GM23248 (cell line): ENCODE data around the gene SMC5. TPM values are rescaled to one million over a fixed set of nuclear protein-coding genes. Genes with fewer than 3 reads are reported as not detected.
"Not testable (repeated sequence)": the region's sequence is repeated elsewhere in the genome, so short reads cannot be mapped to it uniquely, and the experiment has no call there.

Experiments used
- DNase-seq: peaks from one replicate; pipeline ENCODE4 v3.0.0-alpha.2; 2015
- H2AFZ ChIP-seq: fragments of 200-600 bp; sonication (generic); 2 replicates; pipeline ENCODE4 v1.6.1; 2016; ENCODE audit warnings: antibody characterized with exemption
- H3F3A ChIP-seq: fragments of 200-600 bp; sonication (generic); 2 replicates; pipeline ENCODE4 v1.6.1; 2016; ENCODE audit warnings: mild to moderate bottlenecking, antibody characterized with exemption, mixed run types; ENCODE audit not compliant: insufficient read depth
- H3K27ac ChIP-seq: fragments of 200-600 bp; sonication (generic); 2 replicates; pipeline ENCODE4 v1.5.1; 2016; ENCODE audit warnings: mild to moderate bottlenecking
- H3K27me3 ChIP-seq: fragments of 200-600 bp; sonication (generic); replicated peaks from 2 replicates; pipeline ENCODE4 v1.6.1; 2016; ENCODE audit warnings: mild to moderate bottlenecking; ENCODE audit not compliant: insufficient read depth
- H3K36me3 ChIP-seq: fragments of 200-600 bp; sonication (generic); 2 replicates; pipeline ENCODE4 v1.6.1; 2016; ENCODE audit warnings: low read depth, mild to moderate bottlenecking
- H3K4me1 ChIP-seq: fragments of 200-600 bp; sonication (generic); 2 replicates; pipeline ENCODE4 v1.6.1; 2016; ENCODE audit warnings: mild to moderate bottlenecking; ENCODE audit not compliant: insufficient read depth
- H3K4me2 ChIP-seq: fragments of 200-600 bp; sonication (generic); one replicate; pipeline ENCODE4 v1.6.1; 2016; ENCODE audit warnings: mild to moderate bottlenecking; ENCODE audit not compliant: unreplicated experiment
- H3K4me3 ChIP-seq: fragments of 200-600 bp; sonication (generic); 2 replicates; pipeline ENCODE4 v1.5.1; 2016; ENCODE audit warnings: mild to moderate bottlenecking
- H3K79me2 ChIP-seq: fragments of 200-600 bp; sonication (generic); 2 replicates; pipeline ENCODE4 v1.6.1; 2016; ENCODE audit warnings: mild to moderate bottlenecking; ENCODE audit not compliant: insufficient read depth
- H3K9ac ChIP-seq: fragments of 200-600 bp; sonication (generic); 2 replicates; pipeline ENCODE4 v1.6.1; 2016; ENCODE audit warnings: mild to moderate bottlenecking
- H3K9me2 ChIP-seq: fragments of 200-600 bp; sonication (generic); 2 replicates; pipeline ENCODE4 v1.6.1; 2016; ENCODE audit warnings: mixed run types, mild to moderate bottlenecking, moderate library complexity; ENCODE audit not compliant: insufficient read depth
- H3K9me3 ChIP-seq: fragments of 200-600 bp; sonication (generic); one replicate; pipeline ENCODE4 v1.6.1; 2017; ENCODE audit warnings: low read depth
- H4K20me1 ChIP-seq: fragments of 200-600 bp; sonication (generic); 2 replicates; pipeline ENCODE4 v1.6.0; 2016; ENCODE audit not compliant: insufficient read depth
- EZH2 ChIP-seq: fragments of 200-600 bp; sonication (generic); IDR thresholded peaks from 2 replicates; pipeline ENCODE4 v1.6.1; 2018; ENCODE audit warnings: antibody characterized with exemption, mild to moderate bottlenecking; ENCODE audit not compliant: insufficient read depth, poor library complexity, severe bottlenecking
- EZH2phosphoT487 ChIP-seq: fragments of 200-600 bp; sonication (generic); IDR thresholded peaks from 2 replicates; pipeline ENCODE4 v1.6.1; 2018; ENCODE audit warnings: antibody characterized with exemption, moderate library complexity, mild to moderate bottlenecking, low read depth; ENCODE audit not compliant: insufficient read depth
- WGBS, 2 experiments: methylation state at CpG; one replicate each; pipeline ENCODE4 v1.1.6; 2015 to 2017; ENCODE audit warnings: low lambda C conversion rate in 2 of 2, low coverage in 1 of 2; ENCODE audit errors: missing lambda C conversion rate in 2 of 2; 5-methylcytosine and 5-hydroxymethylcytosine counted together
- in situ Hi-C: fragments of 300-500 bp; cut with MboI; formaldehyde crosslinking; loops from 2 replicates; pipeline ENCODE4 v1.15.0; 2020
- polyA plus RNA-seq: library from polyadenylated mRNA; unstranded; fragments of >200 nt; fragmentation: Nextera tagmentation; extraction: Ambion mirVana; gene quantifications from 2 replicates; pipeline ENCODE4 v1.2.1, GENCODE V29; 2016
- total RNA-seq: library from RNA; depleted of rRNA; stranded (reverse); fragments of >200 nt; shearing (Covaris generic); gene quantifications from 2 replicates; pipeline ENCODE4 v1.2.3, GENCODE V29; 2014

SMC5 gene
- total and polyA plus RNA-seq, 2 experiments from 2014 or later = 14.9 to 16.4 TPM

DNA sequence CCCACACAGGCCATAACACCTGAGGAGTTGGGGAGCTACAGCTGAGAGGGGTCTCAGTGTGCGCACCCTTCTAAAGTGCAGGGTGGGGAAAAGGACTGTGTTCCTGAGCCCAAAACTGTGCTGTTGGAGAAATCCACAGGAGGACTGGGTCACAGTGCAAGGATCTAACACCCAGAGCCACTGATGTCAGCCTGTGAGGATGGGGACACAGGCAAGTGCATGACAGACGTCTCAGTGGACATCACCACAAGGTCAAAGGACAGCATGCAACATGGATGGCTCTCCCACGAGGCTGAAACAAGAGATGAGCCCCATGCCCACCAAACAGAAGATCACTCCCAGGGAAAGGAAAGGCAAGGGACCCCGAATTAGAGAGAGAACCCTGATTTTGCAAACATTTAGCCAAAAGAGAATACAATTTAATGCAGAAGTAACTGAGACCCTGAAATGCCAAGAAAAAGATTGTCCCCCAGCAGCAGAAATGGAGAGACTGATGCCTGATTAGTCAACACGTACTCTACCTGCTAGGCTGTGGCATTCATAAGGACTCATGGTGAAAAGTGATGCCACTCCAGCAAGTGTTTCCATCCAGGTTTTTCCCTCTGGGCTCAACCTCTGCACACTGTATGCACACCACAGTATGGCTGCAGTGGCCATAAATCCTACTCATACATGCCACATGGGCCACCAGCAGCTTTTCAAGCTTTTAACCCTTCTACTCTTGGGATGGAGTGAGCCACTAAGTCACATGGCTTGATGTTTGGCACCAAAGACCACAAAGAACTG is 141.5 kb downstream of the SMC5 start:
- Histone ChIP-seq H3K9me2 (no peaks in the 10 kb centered on the region), H3K9ac (no peak overlapping the region), H3F3A (peaks cover 12% of the 10 kb centered on the region), H3K9me3 (no peaks in the 10 kb centered on the region), H3K4me2 (no peak overlapping the region), H3K4me1 (peaks cover 25% of the 10 kb centered on the region), H3K27me3 (no peaks in the 10 kb centered on the region), H4K20me1 (peaks cover 31% of the 10 kb centered on the region; the same call in 1 of the 2 replicates), H3K27ac (no peak overlapping the region), H3K36me3 (no peaks in the 10 kb centered on the region), H3K79me2 (peaks cover 100% of the 10 kb centered on the region), H2AFZ (no peak overlapping the region), H3K4me3 (no peak overlapping the region)
- WGBS, 2 experiments = 86 to 91% methylated on average over 5 of the region's 5 CpGs
- in situ Hi-C loops = no loop called here
- DNase-seq = no peak
- TF ChIP-seq EZH2phosphoT487 (no peak), EZH2 (no peak)

GRCh38 chr9:70401241-70401640 is 142.5 kb downstream of the SMC5 start:
- DNase-seq, H3K9ac ChIP-seq, in situ Hi-C loops, H3K36me3 ChIP-seq, H3K4me2 ChIP-seq, H3K27me3 ChIP-seq, H3K27ac ChIP-seq, H3K9me2 ChIP-seq, H3K4me3 ChIP-seq, H2AFZ ChIP-seq, H3K9me3 ChIP-seq: not testable (repeated sequence)
- peaks cover 100% of the 10 kb centered on the region for H3K79me2 ChIP-seq
- peaks cover 29% of the 10 kb centered on the region for H3K4me1 ChIP-seq
- 73 to 78% methylated on average over 6 of the region's 6 CpGs for WGBS, 2 experiments
- peaks cover 28% of the 10 kb centered on the region; the same call in 1 of the 2 replicates for H4K20me1 ChIP-seq
- H3F3A ChIP-seq = peaks cover 12% of the 10 kb centered on the region

- H3K9ac ChIP-seq = no peak overlapping the region
- no peaks in the 10 kb centered on the region for H3K9me3 ChIP-seq
- H3K27ac ChIP-seq = no peak overlapping the region
- peaks cover 22% of the 10 kb centered on the region; the same call in 1 of the 2 replicates for H4K20me1 ChIP-seq
- 31 to 38% methylated on average over 1 of the region's 1 CpG for WGBS, 2 experiments
- TF ChIP-seq EZH2 (no peak), EZH2phosphoT487 (no peak)
- no peaks in the 10 kb centered on the region for H3K27me3 ChIP-seq
- H3K9me2 ChIP-seq = no peaks in the 10 kb centered on the region
- in situ Hi-C loops = no loop called here
- H3K79me2 ChIP-seq = peaks cover 100% of the 10 kb centered on the region
- H3F3A ChIP-seq = peaks cover 12% of the 10 kb centered on the region
- peaks cover 38% of the 10 kb centered on the region for H3K4me1 ChIP-seq
- H2AFZ ChIP-seq = no peak overlapping the region
- no peak overlapping the region for H3K4me3 ChIP-seq
- no peaks in the 10 kb centered on the region for H3K36me3 ChIP-seq
- DNase-seq = no peak
- no peak overlapping the region for H3K4me2 ChIP-seq
Measured at GRCh38 chr9:70402213-70402612, 143.4 kb downstream of the SMC5 start.

DNA sequence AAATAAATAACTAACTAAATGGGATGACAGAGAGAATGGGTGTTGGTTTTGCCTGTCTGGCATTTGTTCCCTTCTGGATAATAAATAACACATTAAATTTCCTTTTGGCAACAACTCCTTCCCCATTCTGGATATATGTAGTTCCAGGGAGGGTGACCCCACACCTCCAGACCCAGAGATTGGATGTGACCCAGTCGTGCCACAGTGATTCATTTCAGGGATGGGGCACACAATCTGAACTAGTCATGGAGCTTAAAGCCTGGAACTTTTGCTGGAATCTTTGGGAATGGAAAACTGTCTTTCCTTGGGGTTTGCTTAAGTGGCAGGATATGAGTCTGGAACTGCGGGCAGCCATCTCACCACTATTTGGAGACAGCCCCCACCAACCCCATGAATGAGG is 144.4 kb downstream of the SMC5 start:
- H3F3A ChIP-seq = peaks cover 12% of the 10 kb centered on the region
- H3K9ac ChIP-seq = peak overlapping the region; percentile 49
- no peaks in the 10 kb centered on the region for H3K9me3 ChIP-seq
- H4K20me1 ChIP-seq = peaks cover 13% of the 10 kb centered on the region; the same call in 1 of the 2 replicates
- no peaks in the 10 kb centered on the region for H3K27me3 ChIP-seq
- peak overlapping the region; percentile 43 for H3K4me3 ChIP-seq
- H3K27ac ChIP-seq = peak overlapping the region; percentile 73
- H3K79me2 ChIP-seq = peaks cover 100% of the 10 kb centered on the region
- WGBS, 2 experiments = 4 to 7% methylated on average over 2 of the region's 2 CpGs
- peaks cover 45% of the 10 kb centered on the region for H3K4me1 ChIP-seq
- H3K9me2 ChIP-seq = no peaks in the 10 kb centered on the region
- peak; percentile 53 for DNase-seq
- no peaks in the 10 kb centered on the region for H3K36me3 ChIP-seq
- H3K4me2 ChIP-seq = peak overlapping the region; percentile 55
- in situ Hi-C loops = no loop called here
- no peak overlapping the region for H2AFZ ChIP-seq
- TF ChIP-seq EZH2 (no peak), EZH2phosphoT487 (no peak)
